Right lung (tissue), 5 donors: Measurements from ENCODE around the gene ATAD5. TPM values are rescaled to one million over a fixed set of nuclear protein-coding genes. Genes with fewer than 3 reads are reported as not detected.
A peak's percentile ranks its signal among the peaks of the same experiment; 100 is the strongest.
"Not testable (repeated sequence)": the region's sequence is repeated elsewhere in the genome, so short reads cannot be mapped to it uniquely, and the experiment has no call there.

Experiments
- DNase-seq, 2 donors: peaks; one replicate each; pipeline ENCODE4 v3.0.0-alpha.2; 2013
- polyA plus RNA-seq, 5 donors: library from polyadenylated mRNA; unstranded; fragments of 120-200 nt; gene quantifications; one replicate each; pipeline versions ENCODE4 v1.2.1 to v1.2.3, GENCODE V29; 2013; ENCODE audit warnings: inconsistent platforms in 1 of 5, low replicate concordance in 1 of 5; ENCODE audit not compliant: insufficient read length in 5 of 5, insufficient read depth in 1 of 5

The ATAD5 gene
- polyA plus RNA-seq, 5 donors, result 4.9 to 12.4 (median 9.7) TPM

DNA sequence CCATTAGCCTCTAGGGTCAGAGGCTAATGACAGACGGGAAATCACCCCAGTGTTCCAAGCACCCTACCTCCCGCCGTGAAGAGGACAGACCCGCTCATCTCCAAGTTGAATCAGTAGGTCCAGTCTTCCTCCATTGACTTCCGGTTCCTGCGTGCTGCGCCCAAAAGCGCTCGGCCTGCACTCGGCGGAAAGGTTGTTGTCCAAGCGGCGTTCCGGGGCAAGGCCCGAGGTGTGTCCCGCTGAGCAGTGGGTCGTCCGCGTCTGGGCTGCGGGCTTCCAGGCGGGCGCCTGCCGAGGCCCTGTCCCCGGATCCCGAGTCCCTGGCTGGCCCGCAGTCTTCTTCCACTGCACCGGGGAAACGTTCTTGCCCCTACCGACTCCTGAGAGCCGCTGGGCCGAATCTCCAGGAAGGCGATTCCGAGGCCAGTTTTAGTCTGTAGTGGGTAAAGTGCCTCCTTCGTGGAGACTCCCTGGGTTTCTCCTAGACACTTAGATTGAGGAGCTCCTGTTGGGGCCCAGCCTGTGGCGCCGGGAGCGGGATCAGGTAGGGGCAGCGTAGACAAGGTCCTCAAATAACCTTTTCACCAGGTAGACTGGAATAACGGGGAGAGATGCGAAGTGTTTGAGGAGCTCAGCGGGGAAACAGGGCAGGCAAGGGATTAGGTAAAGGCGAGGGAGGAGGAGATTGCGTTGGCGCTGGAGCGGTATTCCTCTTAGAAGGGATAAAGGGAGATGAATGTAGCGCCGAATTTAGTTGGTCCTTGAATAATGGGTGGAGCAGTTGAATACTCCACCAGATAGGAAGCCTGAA is 74.5 kb downstream of the ATAD5 start, which contains the start of gene TEFM:
Gene TEFM, minus strand, starts transcription at position 138 of the 811 bp plus-strand sequence. Its CDS starts 40 bp downstream, at position 98.
- peak; percentile 87 to 88 for DNase-seq

DNA sequence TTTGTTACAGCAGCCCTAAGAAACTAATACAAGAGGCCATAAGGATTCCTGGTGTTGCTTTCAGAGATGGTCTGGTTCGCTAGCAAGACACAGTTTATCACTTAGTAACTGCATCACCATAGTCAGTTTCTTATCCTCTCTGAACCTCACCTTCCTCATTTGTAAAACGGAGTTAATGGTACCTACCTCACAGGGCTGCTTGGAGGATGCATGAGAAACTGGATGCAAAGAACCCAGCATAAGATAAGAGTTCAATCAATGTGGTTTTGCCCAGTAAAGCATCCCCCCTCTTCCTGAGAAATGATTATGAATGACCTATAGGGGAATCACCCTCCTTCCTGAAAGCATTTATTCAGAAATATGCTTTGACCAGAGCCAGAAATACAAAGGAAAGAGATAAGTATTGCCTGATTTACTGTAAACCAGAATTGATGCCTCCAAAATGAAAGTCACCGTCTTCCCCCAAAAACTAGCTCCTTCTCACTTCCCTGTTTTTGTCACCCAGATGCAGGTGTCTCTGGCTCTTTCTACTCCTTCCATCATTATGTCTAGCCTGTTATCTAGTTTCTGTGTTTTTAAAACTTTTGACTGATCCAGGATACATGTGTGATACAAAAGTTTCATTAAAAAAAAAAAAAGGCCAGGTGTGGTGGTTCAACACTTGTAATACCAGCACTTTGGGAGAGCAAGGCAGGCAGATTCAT is 77.1 kb downstream of the ATAD5 start:
- no peak for DNase-seq

GRCh38 chr17:30910151-30910550 is 78.4 kb downstream of the ATAD5 start:
- DNase-seq, result not testable (repeated sequence)

GRCh38 chr17:30913955-30914354 is 82.2 kb downstream of the ATAD5 start:
- DNase-seq, result no peak

- DNase-seq, result no peak
Observed at GRCh38 chr17:30915833-30916611, 84.3 kb downstream of the ATAD5 start.

- DNase-seq, result no peak
Observed at GRCh38 chr17:30917050-30917449, 85.3 kb downstream of the ATAD5 start.

DNA sequence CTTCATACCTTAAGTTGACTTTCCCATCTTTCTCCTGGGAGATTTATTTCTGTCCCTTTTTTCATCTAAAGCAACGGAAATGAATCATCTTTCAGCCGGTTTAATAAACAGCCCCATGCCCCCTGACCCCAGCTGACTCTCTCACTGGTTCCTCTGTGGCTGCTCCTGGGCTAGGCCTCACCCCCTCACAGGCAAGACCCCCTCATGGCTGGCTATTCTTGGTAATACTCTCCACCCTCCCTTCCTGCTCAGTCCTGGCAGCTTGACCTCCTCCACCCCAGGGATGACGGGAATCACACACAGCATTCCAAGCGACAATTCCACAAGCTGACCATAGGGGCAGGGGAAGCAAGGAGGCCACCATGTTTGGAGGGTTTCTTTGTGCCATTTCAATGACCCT is 88.5 kb downstream of the ATAD5 start:
- DNase-seq, result no peak

DNA sequence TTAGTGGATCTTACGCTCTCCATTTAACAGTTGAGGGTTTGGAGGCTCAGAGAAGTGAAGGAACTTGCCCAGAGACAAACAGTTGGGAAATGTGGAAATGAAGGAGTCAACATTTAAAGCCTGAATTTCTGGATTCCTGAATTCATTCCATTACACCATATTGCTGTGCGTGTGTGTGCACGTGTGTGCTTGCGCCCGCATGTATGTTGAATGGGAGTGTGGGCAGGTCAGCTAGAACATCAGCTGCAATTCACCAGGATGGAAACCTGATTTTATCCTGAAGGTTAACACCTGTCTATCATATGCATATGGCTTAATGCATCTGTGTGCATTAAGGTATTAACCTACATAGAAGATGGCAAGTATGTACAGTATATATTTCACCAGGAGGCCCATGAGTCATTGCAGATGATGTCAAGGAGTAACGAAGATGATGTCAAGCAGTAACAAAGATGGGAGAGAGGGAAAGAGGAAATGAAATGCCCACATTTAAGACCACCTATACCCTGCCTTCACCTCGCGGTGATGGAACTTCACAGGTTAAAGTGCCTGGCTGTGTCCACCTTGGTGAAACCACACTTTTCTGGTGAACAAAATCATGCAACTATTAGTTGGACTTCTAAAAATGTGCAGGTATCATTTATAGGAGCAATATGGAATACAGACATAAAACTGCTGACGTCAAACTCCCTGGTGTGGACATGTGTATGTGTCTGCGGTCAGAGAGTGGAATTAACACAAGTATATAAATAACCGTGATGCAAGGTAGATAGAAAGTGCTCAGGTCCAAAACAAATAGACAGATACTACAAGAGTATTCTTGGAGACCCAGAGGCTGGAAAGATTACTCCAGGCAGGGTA is 89.1 kb downstream of the ATAD5 start:
- DNase-seq, result no peak

DNA sequence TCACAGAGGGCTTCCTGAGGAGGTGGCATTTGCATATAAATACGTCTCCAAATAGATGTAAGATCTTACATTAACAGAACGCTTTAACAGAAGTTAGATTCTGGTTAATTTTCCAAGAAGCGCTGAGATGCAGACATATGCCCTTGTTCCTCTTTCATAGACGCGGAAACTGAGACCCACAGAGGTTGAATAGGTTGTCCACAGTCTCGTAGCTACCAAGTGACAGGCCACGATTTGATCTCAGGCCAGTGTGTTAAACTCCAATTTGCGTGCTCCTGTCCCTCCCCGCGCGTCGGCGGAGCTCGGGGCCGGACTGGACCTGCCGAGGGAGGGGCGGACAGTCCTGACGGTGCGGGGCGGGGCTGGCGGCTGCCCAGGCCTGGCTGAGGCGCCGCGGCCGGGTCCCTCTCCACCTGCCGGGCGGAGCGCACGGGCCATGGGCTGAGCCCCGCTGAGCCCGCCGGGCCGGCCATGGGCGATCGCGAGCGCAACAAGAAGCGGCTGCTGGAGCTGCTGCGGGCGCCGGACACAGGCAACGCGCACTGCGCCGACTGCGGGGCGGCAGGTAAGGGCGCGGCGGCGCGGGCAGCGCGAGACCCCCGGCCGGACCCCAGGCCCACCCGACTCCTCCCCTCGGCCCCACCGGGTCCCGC is 89.9 kb downstream of the ATAD5 start, which contains the start of gene ADAP2:
Gene ADAP2, plus strand, starts transcription at position 402 of the 653 bp plus-strand sequence. Its CDS starts 70 bp downstream, at position 472.
- no peak for DNase-seq

DNA sequence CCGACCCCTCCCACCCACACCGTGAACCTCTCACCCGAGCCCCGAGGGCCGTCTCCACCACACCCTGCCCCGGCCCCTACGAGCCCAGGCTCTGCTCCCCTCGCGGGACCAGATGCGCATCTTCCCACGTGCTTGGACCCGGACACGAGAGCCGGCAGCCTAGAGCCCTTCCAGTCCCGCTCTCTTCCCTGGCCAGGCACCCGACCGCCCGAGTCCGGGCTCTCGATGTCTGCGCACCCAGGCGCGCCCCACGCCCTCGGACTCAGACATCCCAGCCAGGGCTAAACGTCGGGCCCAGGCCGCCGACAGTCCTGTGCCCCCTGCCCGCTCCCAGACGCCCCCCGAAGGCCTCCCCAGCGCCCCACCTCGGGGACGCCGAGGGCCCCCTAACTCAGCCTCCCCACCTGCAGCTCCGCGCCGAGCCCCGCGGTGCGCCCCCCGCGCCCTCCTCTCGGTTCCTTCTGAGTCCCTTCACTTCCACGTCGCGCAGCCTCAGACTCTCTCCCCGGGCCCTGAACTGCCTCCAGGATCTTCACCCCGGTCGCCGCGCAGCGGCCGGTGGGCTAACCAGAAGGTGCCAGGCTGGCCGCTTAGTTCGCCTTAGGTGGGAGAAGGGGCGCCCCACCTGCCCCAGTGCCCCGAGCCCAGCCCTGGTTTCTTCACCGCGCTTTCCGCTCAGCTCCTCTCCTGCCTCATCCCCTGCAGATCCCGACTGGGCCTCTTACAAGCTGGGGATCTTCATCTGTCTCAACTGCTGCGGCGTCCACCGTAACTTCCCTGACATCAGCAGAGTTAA is 90.7 kb downstream of the ATAD5 start:
- no peak for DNase-seq

- DNase-seq, result no peak
Observed at GRCh38 chr17:30924341-30924740, 92.6 kb downstream of the ATAD5 start.

DNA sequence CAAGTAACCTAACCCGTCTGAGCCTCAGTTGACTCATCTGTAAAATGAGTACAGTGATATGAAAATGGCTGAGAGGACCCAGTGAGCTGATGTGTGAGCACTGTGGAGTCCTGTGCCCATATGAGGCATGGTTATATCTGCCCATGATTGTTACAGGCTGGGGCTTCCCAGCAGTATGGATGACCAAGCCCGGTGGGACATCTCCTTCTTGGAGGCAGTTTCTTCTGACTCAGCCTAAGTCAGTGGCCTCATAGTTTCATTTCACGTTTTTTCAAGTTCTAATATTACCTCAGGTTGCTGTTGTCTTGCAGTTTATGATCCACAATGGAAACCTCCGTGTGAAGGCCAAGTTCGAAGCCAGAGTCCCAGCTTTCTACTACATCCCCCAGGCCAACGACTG is 94.8 kb downstream of the ATAD5 start:
- DNase-seq, result no peak

- no peak for DNase-seq
Observed at GRCh38 chr17:30927756-30928155, 96.0 kb downstream of the ATAD5 start.

GRCh38 chr17:30928584-30928983 is 96.8 kb downstream of the ATAD5 start:
- no peak for DNase-seq

- DNase-seq, result no peak
Observed at GRCh38 chr17:30929081-30929633, 97.4 kb downstream of the ATAD5 start.

GRCh38 chr17:30929861-30930260 is 98.1 kb downstream of the ATAD5 start:
- DNase-seq, result not testable (repeated sequence)

GRCh38 chr17:30930495-30930894 is 98.7 kb downstream of the ATAD5 start:
- DNase-seq, result no peak

GRCh38 chr17:30931582-30931981 is 99.8 kb downstream of the ATAD5 start:
- DNase-seq, result not testable (repeated sequence)

GRCh38 chr17:30933966-30934365 is 102.2 kb downstream of the ATAD5 start:
- no peak for DNase-seq
